GM12878 (cell line): ENCODE data around the gene KISS1R.

Experiments used
- BCL11A ChIP-seq: IDR thresholded peaks from 2 replicates; pipeline ENCODE4 v1.6.1; 2011; ENCODE audit warnings: low read depth, low read length
- CTCF ChIP-seq, 3 experiments: IDR thresholded peaks in 2 of 3; conservative IDR thresholded peaks in 1 of 3; 2 replicates each; pipeline ENCODE4 v1.5.1; 2011; ENCODE audit warnings: low read depth in 3 of 3, low read length in 3 of 3, mild to moderate bottlenecking in 3 of 3, control low read depth in 2 of 3, moderate library complexity in 2 of 3, inconsistent platforms in 1 of 3, mixed read lengths in 1 of 3; ENCODE audit not compliant: control insufficient read depth in 2 of 3, insufficient read depth in 1 of 3; ENCODE audit errors: extremely low read depth in 1 of 3
- EZH2 ChIP-seq: IDR thresholded peaks from 2 replicates; pipeline ENCODE4 v1.6.1; 2012; ENCODE audit warnings: low read depth, mild to moderate bottlenecking, control low read depth, inconsistent platforms, low read length, borderline replicate concordance; ENCODE audit not compliant: control insufficient read depth
- JUND ChIP-seq: IDR thresholded peaks from 2 replicates; pipeline ENCODE4 v1.6.1; 2012; ENCODE audit warnings: low read depth, mild to moderate bottlenecking, low read length, improper control_type of control experiment, moderate library complexity
- POLR2A ChIP-seq: IDR thresholded peaks from 2 replicates; pipeline ENCODE4 v1.6.1; 2011; ENCODE audit warnings: low read depth, mild to moderate bottlenecking, low read length
- ZNF384 ChIP-seq: IDR thresholded peaks from 2 replicates; pipeline ENCODE4 v1.6.1; 2012; ENCODE audit warnings: low read depth, mild to moderate bottlenecking, low read length, improper control_type of control experiment, borderline replicate concordance

- TF ChIP-seq POLR2A (peak; percentile 14; the same call in 1 of the 2 replicates), ZNF384 (no peak), CTCF (IDR thresholded peaks at IDR 0.05 in 2 of 3, conservative IDR thresholded peaks at IDR 0.05 in 1 of 3; ENCODE audit: control insufficient read depth in 2 of 3, extremely low read depth in 1 of 3, insufficient read depth in 1 of 3, low read depth in 3 of 3, low read length in 3 of 3) (no peak), BCL11A (no peak), JUND (no peak), EZH2 (no peak)
Observed at GRCh38 chr19:868458-869244, 48.5 kb upstream of the KISS1R start.
